Chondrocyte (in vitro differentiated cells): ENCODE results near the gene DNAH6. TPM values are rescaled to one million over a fixed set of nuclear protein-coding genes. Genes with fewer than 3 reads are reported as not detected.

Source experiments
- DNase-seq: peaks from one replicate; pipeline ENCODE4 v3.0.0; 2021; ENCODE audit warnings: mixed read lengths, low spot score
- H3K27ac Mint-ChIP-seq: one replicate; pipeline ENCODE4 v1.8.0; 2021; ENCODE audit warnings: mild to moderate bottlenecking, moderate library complexity, mixed read lengths; ENCODE audit not compliant: unreplicated experiment
- H3K27me3 Mint-ChIP-seq: 2 replicates; pipeline ENCODE4 v1.8.0; 2021; ENCODE audit warnings: low read depth, mixed read lengths
- H3K36me3 Mint-ChIP-seq: 2 replicates; pipeline ENCODE4 v1.8.0; 2021; ENCODE audit warnings: low read depth, mixed read lengths
- H3K4me1 Mint-ChIP-seq: 2 replicates; pipeline ENCODE4 v1.8.0; 2021; ENCODE audit warnings: low read depth, mild to moderate bottlenecking, mixed read lengths
- H3K4me3 Mint-ChIP-seq: one replicate; pipeline ENCODE4 v1.8.0; 2021; ENCODE audit warnings: mild to moderate bottlenecking, moderate library complexity, mixed read lengths; ENCODE audit not compliant: unreplicated experiment
- H3K9me3 Mint-ChIP-seq: 2 replicates; pipeline ENCODE4 v1.8.0; 2021; ENCODE audit warnings: low read depth, mixed read lengths
- total RNA-seq: library from RNA; stranded (reverse); gene quantifications from 3 replicates; pipeline ENCODE4 v1.2.1, GENCODE V29; 2021
- TF ChIP-seq, protein P1 (sequence below): fragments of 200-600 bp; sonication (generic); IDR thresholded peaks from 2 replicates; pipeline ENCODE4 v1.5.0; 2021; ENCODE audit warnings: antibody characterized with exemption, mild to moderate bottlenecking, moderate library complexity

Gene DNAH6
- total RNA-seq, 1 donor from 2014 or later, result not detected

DNA sequence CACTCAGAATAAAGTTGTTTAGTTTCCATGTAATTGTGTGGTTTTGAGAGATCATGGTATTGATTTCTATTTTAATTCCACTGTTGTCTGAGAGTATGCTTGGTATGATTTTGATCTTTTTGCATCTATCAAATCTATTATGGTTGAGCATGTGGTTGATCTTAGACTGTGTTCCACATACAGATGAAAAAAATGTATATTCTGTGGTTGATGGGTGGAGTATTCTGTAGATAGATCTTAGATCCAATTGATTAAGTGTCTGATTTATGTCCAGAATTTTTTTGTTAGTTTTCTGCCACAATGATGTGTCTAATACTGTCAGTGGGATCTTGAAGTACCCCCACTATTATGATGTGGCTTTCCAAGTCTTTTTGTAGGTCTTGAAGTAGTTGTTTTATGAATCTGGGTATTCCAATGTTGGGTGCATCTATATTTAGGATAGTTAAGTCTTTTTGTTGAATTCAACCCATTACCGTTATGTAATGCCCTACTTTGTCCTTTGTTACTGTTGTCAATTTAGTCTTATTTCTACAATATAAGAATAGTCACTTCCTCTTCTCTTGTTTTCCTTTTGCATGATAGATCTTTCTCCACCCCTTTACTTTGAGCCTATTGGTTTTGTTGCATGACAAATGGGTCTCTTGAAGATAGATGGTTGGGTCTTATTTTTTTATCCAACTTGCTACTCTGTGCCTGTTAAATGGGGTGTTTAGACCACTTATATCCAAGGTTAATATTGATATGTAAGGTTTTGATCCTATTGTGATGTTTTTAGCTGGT is 262.8 kb downstream of the DNAH6 start:
- Mint-ChIP-seq H3K36me3 (no peaks in the 10 kb centered on the region), H3K4me1 (no peaks in the 10 kb centered on the region), H3K9me3 (peaks cover 33% of the 10 kb centered on the region), H3K4me3 (no peak overlapping the region), H3K27ac (no peak overlapping the region), H3K27me3 (peaks cover 17% of the 10 kb centered on the region)
- no peak for DNase-seq
- TF ChIP-seq, protein P1, sequence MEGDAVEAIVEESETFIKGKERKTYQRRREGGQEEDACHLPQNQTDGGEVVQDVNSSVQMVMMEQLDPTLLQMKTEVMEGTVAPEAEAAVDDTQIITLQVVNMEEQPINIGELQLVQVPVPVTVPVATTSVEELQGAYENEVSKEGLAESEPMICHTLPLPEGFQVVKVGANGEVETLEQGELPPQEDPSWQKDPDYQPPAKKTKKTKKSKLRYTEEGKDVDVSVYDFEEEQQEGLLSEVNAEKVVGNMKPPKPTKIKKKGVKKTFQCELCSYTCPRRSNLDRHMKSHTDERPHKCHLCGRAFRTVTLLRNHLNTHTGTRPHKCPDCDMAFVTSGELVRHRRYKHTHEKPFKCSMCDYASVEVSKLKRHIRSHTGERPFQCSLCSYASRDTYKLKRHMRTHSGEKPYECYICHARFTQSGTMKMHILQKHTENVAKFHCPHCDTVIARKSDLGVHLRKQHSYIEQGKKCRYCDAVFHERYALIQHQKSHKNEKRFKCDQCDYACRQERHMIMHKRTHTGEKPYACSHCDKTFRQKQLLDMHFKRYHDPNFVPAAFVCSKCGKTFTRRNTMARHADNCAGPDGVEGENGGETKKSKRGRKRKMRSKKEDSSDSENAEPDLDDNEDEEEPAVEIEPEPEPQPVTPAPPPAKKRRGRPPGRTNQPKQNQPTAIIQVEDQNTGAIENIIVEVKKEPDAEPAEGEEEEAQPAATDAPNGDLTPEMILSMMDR, result no peak

DNA sequence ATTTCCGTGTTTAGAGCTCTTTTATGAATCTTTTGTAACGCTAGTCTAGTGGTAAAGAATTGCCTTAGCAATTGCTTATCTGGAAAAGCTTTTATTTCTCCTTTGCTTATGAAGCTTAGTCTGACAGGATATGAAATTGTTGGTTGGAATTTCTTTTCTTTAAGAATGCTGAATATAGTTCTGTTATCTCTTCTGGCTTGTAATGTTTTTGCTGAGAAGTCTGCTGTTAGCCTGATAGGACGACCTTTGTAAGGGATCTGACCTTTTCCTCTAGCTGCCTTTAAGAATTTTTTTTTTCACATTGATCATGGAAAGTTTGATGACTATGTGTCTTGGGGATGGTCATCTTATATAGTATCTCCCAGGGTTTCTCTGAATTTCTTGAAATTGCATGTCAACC is 263.5 kb downstream of the DNAH6 start:
- Mint-ChIP-seq H3K4me1 (no peaks in the 10 kb centered on the region), H3K36me3 (no peaks in the 10 kb centered on the region), H3K27me3 (peaks cover 20% of the 10 kb centered on the region), H3K4me3 (no peak overlapping the region), H3K27ac (no peak overlapping the region), H3K9me3 (peaks cover 26% of the 10 kb centered on the region)
- no peak for DNase-seq
- TF ChIP-seq, protein P1, result no peak

DNA sequence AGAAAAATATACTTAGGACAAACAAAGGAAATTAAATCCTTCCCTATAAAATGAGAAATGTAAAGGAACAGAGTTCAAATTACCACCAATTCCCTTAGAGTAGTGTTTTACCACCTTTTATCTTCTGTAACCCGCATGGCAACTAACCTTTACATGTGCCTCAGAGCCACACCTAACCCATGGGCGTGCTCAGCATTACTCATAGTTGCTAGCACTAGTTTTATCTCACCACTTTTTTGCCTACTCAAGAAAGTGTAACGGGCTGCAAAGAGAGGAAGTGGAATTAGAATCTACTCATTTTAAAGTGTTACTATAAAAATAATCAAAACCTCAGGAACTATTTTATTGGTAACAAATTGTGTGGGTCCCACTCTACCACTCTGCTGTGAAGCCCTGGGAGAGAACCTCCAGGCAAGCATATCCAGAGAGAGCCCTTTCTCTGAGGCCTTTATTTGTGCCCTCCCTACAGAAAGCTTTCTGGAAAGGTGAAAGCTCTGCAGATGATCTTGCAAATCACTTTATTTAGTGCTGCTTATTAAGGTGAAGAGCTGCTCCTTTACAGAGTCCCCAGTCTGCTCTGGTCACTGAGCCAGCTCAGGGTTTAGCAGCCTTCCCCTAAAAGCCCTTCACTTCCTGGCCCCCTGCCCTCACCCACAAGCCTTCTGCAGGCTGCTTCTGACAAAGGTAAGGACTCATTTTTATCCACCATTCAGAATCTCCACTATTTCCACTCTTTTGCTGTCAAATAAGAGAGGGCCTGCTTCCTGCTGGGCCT is 265.8 kb downstream of the DNAH6 start:
- Mint-ChIP-seq H3K9me3 (peaks cover 13% of the 10 kb centered on the region), H3K27me3 (peaks cover 23% of the 10 kb centered on the region)
- TF ChIP-seq, protein P1, result no peak

DNA sequence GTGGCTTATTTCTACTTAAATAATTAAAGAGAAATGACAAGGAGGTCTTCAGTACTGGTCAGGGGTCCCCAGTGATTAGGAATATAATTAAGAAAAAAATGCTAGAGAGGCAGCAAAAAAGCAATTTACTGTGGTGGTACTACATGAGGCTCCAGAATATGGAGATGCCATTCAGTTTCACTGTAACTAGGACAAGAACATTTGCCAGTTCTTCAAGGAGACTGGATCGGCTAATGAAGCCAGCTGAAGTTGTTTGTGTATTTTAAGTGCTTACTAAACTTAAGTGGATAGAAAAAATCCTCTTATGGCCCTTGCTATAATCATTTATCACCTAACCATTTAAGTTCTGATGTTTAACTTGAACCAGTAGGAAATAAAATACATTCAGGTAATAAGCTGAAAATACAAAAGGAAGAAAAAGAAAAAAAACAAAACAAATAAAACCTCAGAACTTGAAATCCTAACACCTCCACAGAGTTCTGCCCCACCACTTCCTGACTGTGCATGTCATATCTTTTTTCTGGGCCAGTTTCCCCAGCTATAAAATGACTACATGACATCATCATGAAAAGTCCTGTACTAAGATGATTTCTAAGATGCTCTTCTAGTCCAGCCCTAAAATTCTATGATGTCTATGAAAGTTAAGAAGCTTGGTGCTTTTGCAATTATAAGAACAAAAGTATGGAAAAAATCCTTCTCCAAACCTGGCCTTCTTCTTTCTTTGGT is 266.6 kb downstream of the DNAH6 start:
- Mint-ChIP-seq H3K9me3 (peaks cover 8% of the 10 kb centered on the region), H3K4me1 (no peaks in the 10 kb centered on the region), H3K4me3 (no peak overlapping the region), H3K27ac (no peak overlapping the region), H3K36me3 (no peaks in the 10 kb centered on the region), H3K27me3 (peaks cover 27% of the 10 kb centered on the region)
- DNase-seq, result no peak
- TF ChIP-seq, protein P1, result no peak

More for the DNA sequence above, 265.8 kb downstream of the DNAH6 start:
- Mint-ChIP-seq H3K4me1 (no peaks in the 10 kb centered on the region), H3K27ac (no peak overlapping the region), H3K4me3 (no peak overlapping the region), H3K36me3 (no peaks in the 10 kb centered on the region)
- DNase-seq, result no peak

DNA sequence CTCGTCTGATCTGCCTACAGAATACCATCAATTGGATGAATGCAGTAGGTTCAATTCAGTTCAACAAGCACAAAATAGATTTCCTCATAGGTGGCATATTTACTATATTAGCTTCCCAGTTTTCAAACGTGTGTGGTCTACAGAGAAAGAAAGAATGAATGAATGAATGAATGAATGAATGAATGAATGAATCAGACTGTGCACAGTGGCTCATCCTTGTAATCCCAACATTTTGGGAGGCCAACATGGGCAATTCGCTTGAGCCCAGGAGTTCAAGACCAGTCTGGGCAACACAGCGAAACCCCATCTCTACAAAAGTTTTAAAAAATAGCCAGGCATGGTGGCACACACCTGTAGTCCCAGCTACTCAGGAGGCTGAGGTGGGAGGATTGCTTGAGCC is 269.7 kb downstream of the DNAH6 start:
- Mint-ChIP-seq H3K27ac (no peak overlapping the region), H3K4me1 (no peaks in the 10 kb centered on the region), H3K36me3 (no peaks in the 10 kb centered on the region), H3K4me3 (no peak overlapping the region), H3K9me3 (no peaks in the 10 kb centered on the region), H3K27me3 (peaks cover 17% of the 10 kb centered on the region)
- TF ChIP-seq, protein P1, result no peak
- no peak for DNase-seq
